Thyroid gland (tissue), 4 donors: ENCODE results near the gene RABEP2.

ENCODE experiments used
- CTCF ChIP-seq, 6 experiments: fragments of 200-600 bp in 3 of 6; fragments of 450-650 bp in 3 of 6; sonication (generic) in 3 of 6; IDR thresholded peaks; one replicate each; pipeline ENCODE4 v1.5.1; 2016 to 2019; ENCODE audit warnings: antibody characterized with exemption in 6 of 6, mild to moderate bottlenecking in 2 of 6, inconsistent platforms in 1 of 6, moderate library complexity in 1 of 6
- POLR2A ChIP-seq, 2 donors: fragments of 450-650 bp; IDR thresholded peaks; one replicate each; pipeline ENCODE4 v1.6.1; 2017; ENCODE audit warnings: antibody characterized with exemption in 2 of 2, mild to moderate bottlenecking in 2 of 2, moderate library complexity in 1 of 2

- TF ChIP-seq CTCF (IDR thresholded peaks at IDR 0.05) (no peak), POLR2A (IDR thresholded peaks at IDR 0.05) (no peak)
Observed at GRCh38 chr16:28958836-28959235, 33.8 kb upstream of the RABEP2 start.
